OCI-LY7 (cell line): ENCODE results near the gene HRAS. TPM values are rescaled to one million over a fixed set of nuclear protein-coding genes. Genes with fewer than 3 reads are reported as not detected.

Experiments used
- BruUV-seq: library from RNA; stranded (reverse); fragments of 400-500 nt; replicated peaks from 2 replicates; lab custom pipeline; 2021; lab: Mats Ljungman, UMichigan
- CTCF ChIA-PET: fragments of 300-600 bp; sonication (Branson Sonifier 250); formaldehyde crosslinking; loops from one replicate; lab custom pipeline; 2022; ENCODE audit warnings: antibody characterized with exemption; ENCODE audit not compliant: unreplicated experiment; lab: Charles Lee
- POLR2A ChIA-PET: fragments of 300-600 bp; sonication (Branson Sonifier 250); formaldehyde crosslinking; loops from one replicate; lab custom pipeline; 2022; ENCODE audit warnings: antibody characterized with exemption; lab: Charles Lee
- DNase-seq: peaks from one replicate; pipeline ENCODE4 v3.0.0-alpha.2; 2015; ENCODE audit warnings: low spot score
- H2AFZ ChIP-seq: fragments of 200-600 bp; sonication (generic), shearing (Covaris generic); 2 replicates; pipeline ENCODE4 v1.6.1; 2014; ENCODE audit warnings: mild to moderate bottlenecking, antibody characterized with exemption, low read length, moderate library complexity
- H3K27ac ChIP-seq: fragments of 200-600 bp; sonication (generic); 2 replicates; pipeline ENCODE4 v1.5.1; 2014; ENCODE audit warnings: mixed run types, low read depth, mild to moderate bottlenecking, moderate library complexity, low read length, inconsistent platforms; ENCODE audit not compliant: poor library complexity, severe bottlenecking
- H3K36me3 ChIP-seq: fragments of 200-600 bp; sonication (generic); 2 replicates; pipeline ENCODE4 v1.6.1; 2014; ENCODE audit warnings: mild to moderate bottlenecking, antibody characterized with exemption, low read length, moderate library complexity, mixed read lengths; ENCODE audit not compliant: insufficient read depth
- H3K4me1 ChIP-seq: fragments of 200-600 bp; sonication (generic); 2 replicates; pipeline ENCODE4 v1.5.1; 2014; ENCODE audit warnings: mild to moderate bottlenecking, low read length; ENCODE audit not compliant: insufficient read depth, poor library complexity, severe bottlenecking
- H3K4me2 ChIP-seq: fragments of 200-600 bp; sonication (generic); 2 replicates; pipeline ENCODE4 v1.6.1; 2014; ENCODE audit warnings: mild to moderate bottlenecking, low read length
- H3K4me3 ChIP-seq: fragments of 200-600 bp; sonication (generic); 2 replicates; pipeline ENCODE4 v1.5.1; 2014; ENCODE audit warnings: mild to moderate bottlenecking, low read depth, low read length; ENCODE audit not compliant: poor library complexity, severe bottlenecking
- H3K79me2 ChIP-seq: fragments of 200-600 bp; sonication (generic); 2 replicates; pipeline ENCODE4 v1.6.1; 2016; ENCODE audit warnings: low read depth, mild to moderate bottlenecking, low read length, moderate library complexity, mixed read lengths; ENCODE audit not compliant: insufficient read depth
- H3K9me2 ChIP-seq: fragments of 200-600 bp; sonication (generic); 2 replicates; pipeline ENCODE4 v1.6.1; 2016; ENCODE audit warnings: mild to moderate bottlenecking, low read length, mixed read lengths; ENCODE audit not compliant: insufficient read depth
- H3K9me3 ChIP-seq: fragments of 200-600 bp; sonication (generic); 2 replicates; pipeline ENCODE4 v1.6.1; 2014; ENCODE audit warnings: mild to moderate bottlenecking, mixed run types, low read length, mixed read lengths
- H4K20me1 ChIP-seq: fragments of 200-600 bp; sonication (generic); 2 replicates; pipeline ENCODE4 v1.6.1; 2014; ENCODE audit warnings: mild to moderate bottlenecking, antibody characterized with exemption, low read length, moderate library complexity, mixed read lengths; ENCODE audit not compliant: insufficient read depth
- EZH2phosphoT487 ChIP-seq: fragments of 200-600 bp; sonication (generic); IDR thresholded peaks from 2 replicates; pipeline ENCODE4 v1.6.1; 2018; ENCODE audit warnings: low read depth, borderline replicate concordance, mild to moderate bottlenecking, mixed run types, antibody characterized with exemption, low read length, moderate library complexity, mixed read lengths
- intact Hi-C: fragments of 100-400 bp; cut with micrococcal nuclease; formaldehyde crosslinking; loops from one replicate; pipeline ENCODE4 v1.10.0; 2022; ENCODE audit not compliant: unreplicated experiment
- total RNA-seq, 2 experiments: library from RNA; depleted of rRNA in 1 of 2; stranded (reverse); fragments of >200 nt in 1 of 2; shearing (Covaris generic) in 1 of 2; gene quantifications; 2 replicates each; pipeline ENCODE4 v1.2.3, GENCODE V29; 2014 to 2022
- TF ChIP-seq, protein P1 (sequence below): fragments of 200-600 bp; sonication (generic); conservative IDR thresholded peaks from 2 replicates; pipeline ENCODE4 v1.5.1; 2014; ENCODE audit warnings: mild to moderate bottlenecking, antibody characterized with exemption, low read length, moderate library complexity, mixed read lengths

HRAS gene
- total RNA-seq, 2 experiments from 2014 or later = 46.9 to 53.0 TPM

DNA sequence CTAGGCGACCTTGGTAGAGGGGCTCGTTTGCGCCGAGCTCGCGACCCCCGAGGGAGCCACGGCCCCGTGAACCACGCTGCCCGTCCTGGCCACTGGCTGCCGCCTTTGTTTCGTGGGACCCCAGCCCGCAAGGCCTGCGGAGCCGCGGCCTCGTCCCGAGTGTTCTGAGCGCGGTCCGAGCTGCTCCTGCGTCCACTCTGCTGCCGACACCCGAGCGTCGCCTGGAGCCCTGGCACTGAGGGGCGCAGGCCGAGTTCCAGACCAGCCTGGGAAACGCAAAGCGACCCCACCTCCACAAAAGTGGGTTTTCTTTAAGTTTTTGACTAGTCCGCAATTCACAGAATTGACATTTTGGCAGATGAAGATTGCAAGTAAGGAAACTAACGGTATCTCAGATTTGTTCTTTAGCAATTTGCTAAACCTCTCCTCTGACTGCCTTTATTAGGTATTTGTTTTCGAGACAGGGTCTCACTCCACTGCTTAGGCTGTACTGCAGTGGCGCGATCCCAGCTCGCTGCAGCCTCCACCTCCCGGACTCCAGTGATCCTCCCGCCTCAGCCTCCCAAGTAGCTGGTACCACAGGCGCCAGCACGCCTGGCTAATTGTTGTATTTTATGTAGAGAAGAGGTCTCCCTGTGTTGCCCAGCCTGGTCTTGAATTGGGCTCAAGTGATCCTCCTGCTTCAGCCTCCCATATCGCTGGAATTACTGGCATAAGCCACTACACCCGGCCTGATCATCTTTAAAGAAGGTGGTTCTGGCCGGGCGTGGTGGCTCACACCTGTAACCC is 27.5 kb downstream of the HRAS start:
- Histone ChIP-seq H2AFZ (no peak overlapping the region; the same call in 1 of the 2 replicates), H3K27ac (no peak overlapping the region), H3K9me2 (no peaks in the 10 kb centered on the region), H3K9me3 (no peaks in the 10 kb centered on the region), H3K4me2 (peak overlapping the region; percentile 73), H3K79me2 (peaks cover 23% of the 10 kb centered on the region), H3K4me1 (peaks cover 32% of the 10 kb centered on the region), H3K4me3 (peak overlapping the region; percentile 95), H3K36me3 (peaks cover 9% of the 10 kb centered on the region; the same call in 1 of the 2 replicates), H4K20me1 (no peaks in the 10 kb centered on the region)
- DNase-seq = no peak
- ChIA-PET POLR2A (no interaction called here), CTCF (no interaction called here)
- intact Hi-C loops = loop anchor here (2.0 to 5.0 kb wide), 4 partner anchors 57 to 404 kb away; partner anchors contain the start of genes BET1L, CHID1, PTDSS2 and RIC8A
- no TSS peak for BruUV-seq
- no peak for TF ChIP-seq EZH2phosphoT487
- TF ChIP-seq, protein P1, sequence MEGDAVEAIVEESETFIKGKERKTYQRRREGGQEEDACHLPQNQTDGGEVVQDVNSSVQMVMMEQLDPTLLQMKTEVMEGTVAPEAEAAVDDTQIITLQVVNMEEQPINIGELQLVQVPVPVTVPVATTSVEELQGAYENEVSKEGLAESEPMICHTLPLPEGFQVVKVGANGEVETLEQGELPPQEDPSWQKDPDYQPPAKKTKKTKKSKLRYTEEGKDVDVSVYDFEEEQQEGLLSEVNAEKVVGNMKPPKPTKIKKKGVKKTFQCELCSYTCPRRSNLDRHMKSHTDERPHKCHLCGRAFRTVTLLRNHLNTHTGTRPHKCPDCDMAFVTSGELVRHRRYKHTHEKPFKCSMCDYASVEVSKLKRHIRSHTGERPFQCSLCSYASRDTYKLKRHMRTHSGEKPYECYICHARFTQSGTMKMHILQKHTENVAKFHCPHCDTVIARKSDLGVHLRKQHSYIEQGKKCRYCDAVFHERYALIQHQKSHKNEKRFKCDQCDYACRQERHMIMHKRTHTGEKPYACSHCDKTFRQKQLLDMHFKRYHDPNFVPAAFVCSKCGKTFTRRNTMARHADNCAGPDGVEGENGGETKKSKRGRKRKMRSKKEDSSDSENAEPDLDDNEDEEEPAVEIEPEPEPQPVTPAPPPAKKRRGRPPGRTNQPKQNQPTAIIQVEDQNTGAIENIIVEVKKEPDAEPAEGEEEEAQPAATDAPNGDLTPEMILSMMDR = no peak

DNA sequence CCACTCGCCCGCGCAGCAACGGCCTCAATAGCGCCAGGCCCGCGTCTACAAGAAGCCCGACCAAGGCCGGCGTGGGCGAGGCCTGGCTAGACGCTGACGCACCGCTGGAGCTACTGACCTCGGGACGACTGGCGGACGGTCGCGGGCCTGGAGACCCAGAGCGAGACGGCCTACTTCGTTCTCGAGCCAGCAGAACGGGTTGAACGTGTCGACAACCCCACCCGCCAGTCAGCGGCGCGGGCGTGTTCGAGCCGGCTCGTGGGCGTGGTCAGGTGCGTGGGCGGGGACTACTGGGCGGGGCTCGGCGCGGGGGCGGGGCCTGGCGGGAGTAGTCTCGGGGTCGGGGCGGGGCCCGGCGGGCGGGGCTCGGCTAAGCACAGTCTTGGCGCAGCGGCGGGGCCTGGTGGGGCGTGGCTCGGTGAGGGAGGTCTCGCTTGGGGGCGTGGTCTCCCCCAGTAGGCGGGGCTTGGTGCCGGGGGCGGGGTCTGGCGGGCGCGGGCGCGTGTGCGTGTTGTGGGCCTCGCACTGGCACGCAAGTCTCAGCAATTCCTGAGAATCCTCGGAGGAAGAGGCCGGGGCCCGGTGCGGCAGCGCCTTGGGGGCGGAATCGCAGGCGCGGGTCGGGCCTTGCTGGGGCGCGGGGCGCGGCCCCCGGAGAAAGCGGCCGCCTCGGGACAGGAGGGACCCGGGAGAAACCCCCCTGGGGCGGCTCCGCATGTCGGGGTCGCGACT is 28.2 kb downstream of the HRAS start, which contains the start of gene RNH1:
Gene RNH1, minus strand, starts transcription at position 248 of the 732 bp plus-strand sequence. CDS start 5,080 bp downstream, outside the sequence.
- BruUV-seq = no TSS peak
- CTCF ChIA-PET = no interaction called here
- H2AFZ ChIP-seq = peak within 1 kb of the TSS; percentile 80

More for the DNA sequence above, 28.2 kb downstream of the HRAS start, which contains the start of gene RNH1:
- Histone ChIP-seq H3K9me3 (no peaks in the 10 kb centered on the region), H3K4me2 (peak within 1 kb of the TSS; percentile 91), H3K27ac (peak within 1 kb of the TSS; percentile 85), H3K9me2 (no peaks in the 10 kb centered on the region), H3K4me3 (peak within 1 kb of the TSS; percentile 95), H3K36me3 (peaks cover 9% of the 10 kb centered on the region; the same call in 1 of the 2 replicates), H4K20me1 (no peaks in the 10 kb centered on the region), H3K4me1 (peaks cover 32% of the 10 kb centered on the region), H3K79me2 (peaks cover 23% of the 10 kb centered on the region)
- intact Hi-C loops = loop anchor here (1.0 to 5.0 kb wide), 6 partner anchors 11 to 405 kb away; partner anchors contain the start of genes BET1L, CHID1, LRRC56 and PTDSS2
- POLR2A ChIA-PET = interaction anchor here (0.7 kb wide), 1 partner anchor 29 kb away, joined by 6 read pairs; no protein-coding TSS in a partner anchor
- peak; percentile 96 for DNase-seq
- TF ChIP-seq, protein P1 = no peak
- TF ChIP-seq EZH2phosphoT487 = no peak
